GM18511 (cell line): ENCODE measurements around the gene SCTR.

Source experiments
- ATAC-seq: cut with Tn5 transposase; IDR thresholded peaks from one replicate; pipeline ENCODE4 v1.9.1; 2021; ENCODE audit warnings: mild to moderate bottlenecking, moderate library complexity; ENCODE audit not compliant: unreplicated experiment

Gene SCTR

GRCh38 chr2:119525614-119526013 is 1.3 kb upstream of the SCTR start:
- no peak for ATAC-seq

GRCh38 chr2:119523383-119523951 is 816 bp downstream of the SCTR start:
- no peak for ATAC-seq

GRCh38 chr2:119522671-119523070 is 1.6 kb downstream of the SCTR start:
- ATAC-seq = no peak

- ATAC-seq = no peak
Measured at GRCh38 chr2:119521433-119522050, 2.7 kb downstream of the SCTR start.

GRCh38 chr2:119520696-119521432 is 3.4 kb downstream of the SCTR start:
- ATAC-seq = no peak

GRCh38 chr2:119519057-119519408 is 5.2 kb downstream of the SCTR start:
- no peak for ATAC-seq

- ATAC-seq = no peak
Measured at GRCh38 chr2:119518401-119519056, 5.8 kb downstream of the SCTR start.

- ATAC-seq = peak; percentile 92
Measured at GRCh38 chr2:119517433-119517832, 6.8 kb downstream of the SCTR start.

GRCh38 chr2:119516121-119516520 is 8.2 kb downstream of the SCTR start:
- ATAC-seq = no peak

- no peak for ATAC-seq
Measured at GRCh38 chr2:119513832-119514231, 10.5 kb downstream of the SCTR start.

- ATAC-seq = no peak
Measured at GRCh38 chr2:119512946-119513345, 11.3 kb downstream of the SCTR start.

GRCh38 chr2:119511989-119512388 is 12.3 kb downstream of the SCTR start:
- no peak for ATAC-seq

GRCh38 chr2:119508756-119509155 is 15.5 kb downstream of the SCTR start:
- no peak for ATAC-seq

- ATAC-seq = no peak
Measured at GRCh38 chr2:119496682-119497081, 27.6 kb downstream of the SCTR start.

- no peak for ATAC-seq
Measured at GRCh38 chr2:119495948-119496347, 28.3 kb downstream of the SCTR start.

GRCh38 chr2:119494163-119494790 is 30.0 kb downstream of the SCTR start:
- no peak for ATAC-seq

- no peak for ATAC-seq
Measured at GRCh38 chr2:119491776-119492525, 32.3 kb downstream of the SCTR start.

GRCh38 chr2:119490653-119491195 is 33.6 kb downstream of the SCTR start:
- ATAC-seq = no peak

GRCh38 chr2:119490106-119490505 is 34.2 kb downstream of the SCTR start:
- no peak for ATAC-seq

GRCh38 chr2:119489232-119489952 is 34.9 kb downstream of the SCTR start:
- no peak for ATAC-seq
